NCI-H1694 (cell line): ENCODE results near the gene DENND6A.
"Not testable (repeated sequence)": the region's sequence is repeated elsewhere in the genome, so short reads cannot be mapped to it uniquely, and the experiment has no call there.

ENCODE experiments used
- DNase-seq: peaks from one replicate; lab custom pipeline; 2025; lab: John Stamatoyannopoulos, UW

The DENND6A gene

DNA sequence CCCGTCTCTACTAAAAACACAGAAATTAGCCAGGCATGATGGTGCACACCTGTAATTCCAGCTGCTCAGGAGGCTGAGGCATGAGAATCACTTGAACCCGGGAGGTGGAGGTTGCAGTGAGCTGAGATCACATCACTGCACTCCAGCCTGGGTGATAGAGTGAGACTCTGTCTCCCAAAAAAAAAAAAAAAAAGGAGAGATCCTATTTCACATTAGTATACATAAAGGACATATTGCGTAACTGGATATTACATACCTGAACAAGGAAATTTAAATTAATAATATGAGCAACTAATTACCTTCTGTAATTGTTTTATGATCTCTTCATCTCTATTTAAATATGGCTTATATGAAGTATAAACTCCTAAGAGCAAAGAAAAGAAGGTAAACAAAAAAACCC, 58.6 kb downstream of the DENND6A start:
- not testable (repeated sequence) for DNase-seq

DNA sequence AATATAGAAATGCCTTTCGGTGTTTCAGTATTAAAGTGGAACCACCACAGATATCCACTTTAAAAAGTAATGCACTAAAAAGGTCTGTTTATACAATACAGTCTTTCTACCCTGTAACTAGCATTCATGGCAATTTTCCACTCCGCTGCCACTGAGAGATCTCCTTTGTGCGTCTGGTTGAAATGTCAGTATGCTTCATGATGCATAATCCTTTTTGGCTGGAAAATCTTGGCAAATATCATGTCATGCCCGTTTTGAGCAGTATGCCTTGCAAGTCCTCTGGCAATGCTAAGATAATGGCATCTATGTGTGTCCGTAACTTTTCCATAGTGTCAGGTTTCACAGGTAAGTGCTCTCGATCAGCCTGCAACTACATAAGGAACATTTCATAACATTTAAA, 64.9 kb downstream of the DENND6A start:
- peak; percentile 43 for DNase-seq

DNA sequence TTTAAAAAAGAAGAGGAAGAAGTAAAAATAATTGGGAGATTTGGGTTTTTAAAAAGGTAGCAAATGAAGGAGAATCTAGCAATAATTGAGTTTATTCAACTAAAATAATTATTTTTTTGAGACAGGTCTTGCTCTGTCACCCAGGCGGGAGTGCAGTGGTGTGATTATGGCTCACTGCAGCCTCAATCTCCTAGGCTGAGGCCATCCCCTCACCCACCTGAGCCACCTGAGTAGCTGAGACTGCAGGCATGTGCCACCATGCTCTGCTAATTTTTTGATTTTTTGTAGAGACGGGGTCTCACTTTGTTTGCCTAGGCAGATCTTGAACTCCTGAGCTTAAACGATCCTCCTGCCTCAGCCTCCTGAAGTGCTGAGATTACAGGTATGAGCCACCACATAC, 68.1 kb downstream of the DENND6A start:
- DNase-seq, result no peak

DNA sequence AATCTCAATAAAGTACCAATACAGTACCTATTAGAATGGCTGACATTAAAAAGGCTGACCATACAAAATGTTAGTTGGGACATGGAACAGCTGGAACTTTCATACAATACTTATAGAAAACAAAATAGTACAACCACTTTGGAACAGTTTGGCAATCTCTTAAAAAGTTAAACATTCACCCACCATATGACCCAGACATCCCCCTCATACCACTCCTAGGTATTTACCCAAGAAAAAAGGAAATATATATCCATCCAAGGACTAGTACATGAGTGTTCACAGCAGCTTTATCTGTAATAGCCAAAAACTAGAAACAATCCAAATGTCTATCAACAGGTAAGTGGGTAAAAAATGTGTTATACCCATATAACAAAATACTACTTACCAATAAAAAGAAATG, 70.5 kb downstream of the DENND6A start:
- no peak for DNase-seq

DNA sequence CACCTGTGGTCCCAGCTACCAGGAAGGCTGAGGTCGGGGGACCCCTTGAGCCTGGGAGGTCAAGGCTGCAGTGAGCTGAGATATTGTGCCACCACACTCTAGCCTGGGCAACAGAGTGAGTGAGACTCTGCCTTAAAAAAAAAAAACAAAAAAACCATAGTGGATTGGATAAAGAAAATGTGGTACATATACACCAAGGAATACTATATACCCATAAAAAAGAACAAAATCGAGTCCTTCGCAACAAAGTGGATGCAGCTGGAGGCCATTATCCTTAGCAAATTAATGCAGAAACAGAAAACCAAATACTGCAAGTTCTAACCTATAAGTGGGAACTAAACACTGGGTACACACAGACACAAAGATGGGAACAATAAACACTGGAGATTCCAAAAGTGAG, 75.1 kb downstream of the DENND6A start:
- DNase-seq, result no peak

DNA sequence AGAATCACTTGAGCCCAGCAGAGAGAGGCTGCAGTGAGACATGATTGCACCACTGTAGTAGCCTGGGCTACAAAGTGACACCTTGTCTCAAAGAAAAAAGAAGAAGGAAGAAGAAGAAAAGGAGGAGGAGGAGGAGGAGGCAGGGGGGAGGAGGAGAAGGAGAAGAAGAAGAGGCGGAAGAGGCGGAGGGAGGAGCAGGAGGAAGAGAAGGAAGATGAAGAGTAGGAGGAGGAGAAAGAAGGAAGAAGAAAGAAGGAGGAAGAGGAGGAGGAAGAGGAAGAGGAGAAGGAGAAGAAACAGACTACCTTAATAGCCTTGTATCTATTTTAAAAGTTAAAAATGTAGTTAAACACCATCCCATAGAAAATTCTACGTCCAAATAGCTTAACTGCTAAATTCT, 76.6 kb downstream of the DENND6A start:
- DNase-seq, result no peak

DNA sequence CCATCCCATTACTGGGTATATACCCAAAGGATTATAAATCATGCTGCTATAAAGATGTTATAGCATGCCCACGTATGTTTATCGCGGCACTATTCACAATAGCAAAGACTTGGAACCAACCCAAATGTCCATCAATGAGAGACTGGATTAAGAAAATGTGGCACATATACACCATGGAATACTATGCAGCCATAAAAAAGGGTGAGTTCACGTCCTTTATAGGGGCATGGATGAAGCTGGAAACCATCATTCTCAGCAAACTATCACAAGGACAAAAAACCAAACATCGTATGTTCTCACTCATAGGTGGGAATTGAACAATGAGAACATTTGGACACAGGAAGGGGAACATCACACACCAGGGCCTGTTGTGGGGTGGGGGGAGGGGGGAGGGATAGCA, 81.0 kb downstream of the DENND6A start:
- DNase-seq, result not testable (repeated sequence)

DNA sequence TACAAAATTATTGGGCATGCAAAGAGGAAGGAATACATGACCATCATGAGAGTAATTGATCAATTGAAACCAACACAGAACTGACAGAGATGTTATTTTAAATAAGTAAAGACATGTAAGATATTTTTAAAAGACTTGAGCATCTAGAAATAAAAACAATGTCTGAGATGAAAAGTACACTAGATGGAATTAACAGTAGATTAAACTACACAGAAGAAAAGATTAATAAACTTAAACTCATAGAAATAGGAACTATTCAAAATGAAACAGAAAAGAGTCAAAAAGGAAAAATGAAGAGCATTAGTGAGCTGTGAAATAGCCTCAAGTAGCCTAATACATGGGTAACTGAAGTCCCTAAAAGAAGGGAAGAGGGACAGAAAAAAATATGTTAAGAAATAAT, 87.2 kb downstream of the DENND6A start:
- DNase-seq, result no peak

DNA sequence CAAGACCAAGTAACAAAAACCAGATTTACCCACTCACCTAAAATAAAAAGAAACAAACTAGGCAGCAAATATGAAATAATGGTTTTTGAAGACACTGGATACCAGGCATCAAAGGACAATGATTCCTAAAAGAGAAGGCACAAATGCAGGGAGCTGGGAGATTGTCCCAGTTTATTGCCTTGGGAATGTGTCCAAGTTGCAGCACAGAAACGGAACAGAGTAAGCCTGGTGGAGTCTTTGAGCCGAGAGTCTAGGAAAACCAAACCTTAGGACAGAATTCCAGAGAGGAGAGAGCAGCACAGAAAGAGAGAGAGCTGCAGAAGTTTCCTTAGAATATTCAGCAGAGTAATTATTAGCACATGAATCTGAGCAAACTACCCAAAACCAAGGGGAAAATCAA, 87.9 kb downstream of the DENND6A start:
- DNase-seq, result no peak

DNA sequence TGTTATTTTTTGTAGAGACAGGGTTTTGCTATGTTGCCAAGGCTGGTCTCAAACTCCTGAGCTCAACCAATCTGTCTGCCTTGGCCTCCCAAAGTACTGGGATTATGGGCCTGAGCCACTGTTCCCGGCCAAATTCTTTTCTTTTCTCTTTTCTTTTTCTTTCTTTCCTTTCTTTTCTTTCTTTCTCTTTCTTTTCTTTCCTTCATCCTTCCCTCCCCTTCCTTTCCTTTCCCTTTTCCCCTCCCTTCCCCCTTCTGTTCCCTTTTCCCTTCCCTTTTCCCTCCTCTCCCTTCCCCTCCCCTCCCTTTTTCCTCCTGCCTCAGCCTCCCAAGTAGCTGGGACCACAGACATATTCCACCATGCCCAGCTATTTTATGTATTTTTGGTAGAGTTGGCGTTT, 92.7 kb downstream of the DENND6A start:
- DNase-seq, result no peak

DNA sequence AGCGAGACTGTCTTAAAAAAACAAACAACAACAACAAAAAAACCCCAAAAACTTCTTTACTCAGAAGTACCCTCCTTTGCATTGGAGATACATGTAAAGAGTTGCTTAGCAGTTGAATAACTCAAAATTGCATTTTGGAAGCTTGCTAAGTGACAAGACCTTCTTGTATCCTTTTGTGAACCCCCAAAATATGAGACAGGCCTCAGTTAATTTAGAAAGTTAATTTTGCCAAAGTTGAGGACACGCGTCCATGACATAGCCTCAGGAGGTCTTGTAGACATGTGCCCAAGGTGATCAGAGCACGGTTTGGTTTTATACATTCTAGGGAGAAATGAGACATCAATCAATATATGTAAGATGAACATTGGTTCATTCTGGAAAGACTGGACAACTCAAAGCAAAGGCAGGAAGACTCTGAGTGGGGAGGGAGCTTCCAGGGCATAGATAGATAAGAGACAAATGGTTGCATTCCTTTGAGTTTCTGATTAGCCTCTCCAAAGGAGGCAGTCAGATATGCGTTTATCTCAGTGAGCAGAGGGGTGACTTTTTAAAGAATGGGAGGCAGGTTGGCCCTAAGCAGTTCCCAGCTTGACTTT, 94.0 kb downstream of the DENND6A start:
- DNase-seq, result no peak

DNA sequence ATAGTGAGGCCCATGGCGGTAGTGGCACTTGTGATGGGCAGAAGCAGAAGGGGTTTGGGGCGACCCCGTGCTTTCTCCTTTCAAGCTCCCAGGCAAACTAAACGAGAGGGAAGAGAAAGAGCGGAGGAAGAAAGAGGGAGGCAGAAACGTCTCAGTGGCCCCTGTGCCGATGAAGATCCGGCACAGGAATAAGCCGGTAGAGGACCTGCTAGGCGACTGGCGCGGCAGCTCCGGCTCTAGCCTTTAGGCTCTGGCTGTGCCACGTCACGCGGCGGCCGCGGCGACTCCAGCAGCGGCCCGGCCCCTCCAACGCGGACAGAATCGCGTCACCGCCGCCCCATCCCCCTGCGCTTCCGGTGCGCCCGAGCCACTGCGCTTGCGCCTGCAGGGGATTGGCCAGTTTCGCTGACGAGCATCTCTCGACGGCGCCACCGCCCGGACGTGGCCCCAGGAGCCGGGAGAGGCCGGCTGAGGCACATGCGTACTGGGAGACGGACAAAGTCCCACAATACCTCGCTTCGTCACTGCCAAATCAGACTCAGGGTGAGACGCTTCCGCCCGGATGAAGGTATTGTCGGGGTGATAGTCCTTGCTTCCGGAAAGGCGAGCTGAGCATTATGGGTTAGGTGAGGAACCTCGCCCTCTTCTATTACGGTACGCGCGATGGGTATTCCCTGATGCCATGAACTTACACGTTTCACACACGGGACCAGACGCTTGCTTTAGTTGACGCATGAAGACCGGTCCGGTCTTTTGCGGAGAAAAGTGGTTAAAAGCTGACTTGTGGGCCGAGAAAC, 95.6 kb downstream of the DENND6A start, which contains the start of gene ARF4:
ARF4 (minus strand) TSS at position 218 of the 797 bp plus-strand sequence; CDS start at position 14, 204 bp downstream.
- peak; percentile 82 for DNase-seq

DNA sequence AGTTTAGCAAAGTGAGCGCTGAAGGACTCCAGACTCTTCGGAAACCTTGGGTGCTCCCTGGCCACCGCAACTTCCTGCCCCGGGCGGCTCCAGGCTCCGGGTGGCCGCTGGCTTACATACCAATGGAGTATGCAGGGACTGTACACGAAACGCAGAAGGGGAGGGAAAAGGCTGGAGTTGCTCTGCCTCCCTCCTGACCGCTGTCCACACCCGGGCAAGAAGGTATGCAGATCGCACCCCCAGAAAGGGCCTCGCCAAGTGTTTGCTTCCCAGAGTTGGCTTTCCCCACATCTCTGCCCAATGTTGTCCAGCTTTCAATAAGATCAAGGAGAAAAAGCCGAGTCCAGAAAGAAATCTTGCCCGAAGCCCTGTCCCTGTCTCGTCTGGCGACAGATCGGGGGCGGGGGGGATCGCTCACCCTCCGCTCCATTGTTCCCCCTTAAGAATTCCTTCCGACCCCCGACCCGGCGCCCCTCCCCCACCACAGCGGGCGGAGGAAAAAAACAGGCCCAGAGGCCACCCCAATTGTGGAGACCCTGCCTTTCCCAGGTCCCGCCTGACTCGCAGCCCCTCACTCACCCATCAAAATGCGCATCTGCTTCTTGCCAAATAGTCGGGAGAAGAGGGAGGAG, 96.3 kb downstream of the DENND6A start:
- no peak for DNase-seq

DNA sequence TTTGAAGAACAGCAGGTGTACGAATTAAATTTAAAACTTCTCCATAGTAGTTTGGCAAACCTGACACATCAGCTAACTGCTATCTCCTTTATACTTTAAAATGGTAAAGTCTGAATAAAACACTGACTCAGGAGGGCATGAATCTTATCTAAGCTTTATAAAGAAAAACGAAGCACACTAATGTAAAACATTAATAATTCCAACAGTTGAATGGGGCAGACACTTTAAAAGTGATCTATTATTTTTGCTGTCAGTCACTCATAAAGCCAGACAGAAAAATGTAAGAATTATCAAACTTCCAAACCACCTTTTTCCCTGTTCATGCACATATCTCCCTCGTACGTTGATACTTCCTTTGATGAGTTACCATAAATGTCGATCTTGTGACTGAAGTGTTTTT, 98.3 kb downstream of the DENND6A start:
- no peak for DNase-seq

DNA sequence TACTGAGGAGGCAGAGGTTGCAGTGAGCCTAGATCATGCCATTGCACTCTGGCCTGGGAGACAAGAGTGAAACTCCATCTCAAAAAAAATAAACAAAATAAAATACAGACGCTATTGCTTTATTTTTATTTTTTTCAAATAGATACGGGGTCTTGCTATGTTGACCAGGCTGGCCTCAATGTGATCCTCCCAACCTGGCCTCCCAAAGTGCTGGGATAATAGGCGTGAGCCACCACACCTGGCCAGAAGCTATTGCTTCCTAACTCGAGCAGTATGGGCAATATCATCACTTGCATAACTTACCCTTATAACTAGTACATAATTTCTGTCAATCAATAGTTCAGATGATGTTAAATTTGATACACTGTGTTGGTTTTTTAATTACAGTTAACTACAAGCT, 98.7 kb downstream of the DENND6A start:
- no peak for DNase-seq

DNA sequence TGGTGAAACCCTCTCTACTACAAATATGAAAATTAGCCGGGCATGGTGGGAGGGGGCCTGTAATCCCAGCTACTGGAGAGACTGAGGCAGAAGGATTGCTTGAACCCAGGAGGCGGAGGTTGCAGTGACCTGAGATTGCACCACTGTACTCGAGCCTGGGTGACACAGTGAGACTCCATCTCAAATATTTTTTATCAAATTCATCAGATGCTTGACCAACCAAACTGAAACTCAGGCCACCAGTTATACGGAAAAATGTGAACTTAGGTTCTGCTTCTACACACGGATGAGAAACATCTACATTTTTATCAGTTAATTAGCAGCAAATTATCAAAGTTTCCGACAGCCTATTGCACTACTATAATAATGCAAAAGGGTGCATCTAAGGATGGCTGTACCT, 100.6 kb downstream of the DENND6A start:
- no peak for DNase-seq

DNA sequence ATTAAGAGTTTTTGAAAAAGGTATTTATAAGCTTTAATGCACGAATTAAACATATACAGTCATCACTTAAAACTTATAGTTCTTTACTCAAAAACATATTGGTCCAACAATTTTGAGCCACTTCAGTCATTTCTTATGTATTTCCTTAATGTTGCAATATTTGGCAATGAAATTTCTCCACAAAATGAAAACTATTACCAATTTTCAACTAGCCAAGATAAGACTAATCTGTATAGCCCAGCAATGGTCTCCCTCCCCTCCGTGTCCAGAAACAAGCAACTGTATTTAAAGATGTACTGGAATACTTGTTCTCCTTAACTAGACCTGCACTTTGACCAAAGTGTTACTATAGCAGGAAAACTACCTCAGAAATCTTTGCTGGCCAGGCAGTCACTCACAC, 105.0 kb downstream of the DENND6A start:
- DNase-seq, result no peak

DNA sequence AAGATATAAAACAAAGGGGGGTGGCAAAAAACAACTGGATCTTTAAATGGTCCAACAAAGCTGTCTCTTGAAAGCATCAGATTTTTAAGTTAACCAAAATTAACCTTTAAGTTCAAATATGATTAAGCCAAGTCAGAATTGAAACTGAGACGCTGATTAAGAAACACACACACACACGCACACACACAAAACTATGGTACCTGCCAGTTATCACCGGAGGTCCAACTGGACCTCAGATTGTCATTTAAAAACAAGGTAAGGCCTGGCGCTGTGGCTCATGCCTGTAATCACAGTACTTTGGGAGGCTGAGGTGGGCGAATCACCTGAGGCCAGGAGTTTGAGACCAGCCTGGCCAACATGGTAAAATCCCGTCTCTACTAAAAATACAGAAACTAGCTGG, 106.1 kb downstream of the DENND6A start:
- DNase-seq, result no peak

DNA sequence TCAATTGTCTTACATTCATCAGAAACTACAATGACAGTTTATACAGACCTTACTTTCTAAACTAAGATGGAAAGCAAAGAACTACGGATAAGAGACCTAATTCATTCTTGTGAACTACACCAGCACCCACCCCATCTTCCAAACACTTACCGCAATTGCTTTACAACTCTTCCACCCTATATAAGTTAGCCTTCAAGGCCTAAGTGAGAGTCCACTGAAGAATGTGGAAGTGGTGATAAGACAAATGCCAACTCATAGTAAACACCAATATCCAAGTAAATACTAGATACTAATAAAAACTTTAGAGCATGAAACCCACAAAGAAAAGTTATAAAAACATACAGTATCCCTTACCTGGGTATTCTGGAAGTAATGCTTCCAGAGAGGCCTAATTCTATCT, 109.3 kb downstream of the DENND6A start:
- DNase-seq, result no peak

DNA sequence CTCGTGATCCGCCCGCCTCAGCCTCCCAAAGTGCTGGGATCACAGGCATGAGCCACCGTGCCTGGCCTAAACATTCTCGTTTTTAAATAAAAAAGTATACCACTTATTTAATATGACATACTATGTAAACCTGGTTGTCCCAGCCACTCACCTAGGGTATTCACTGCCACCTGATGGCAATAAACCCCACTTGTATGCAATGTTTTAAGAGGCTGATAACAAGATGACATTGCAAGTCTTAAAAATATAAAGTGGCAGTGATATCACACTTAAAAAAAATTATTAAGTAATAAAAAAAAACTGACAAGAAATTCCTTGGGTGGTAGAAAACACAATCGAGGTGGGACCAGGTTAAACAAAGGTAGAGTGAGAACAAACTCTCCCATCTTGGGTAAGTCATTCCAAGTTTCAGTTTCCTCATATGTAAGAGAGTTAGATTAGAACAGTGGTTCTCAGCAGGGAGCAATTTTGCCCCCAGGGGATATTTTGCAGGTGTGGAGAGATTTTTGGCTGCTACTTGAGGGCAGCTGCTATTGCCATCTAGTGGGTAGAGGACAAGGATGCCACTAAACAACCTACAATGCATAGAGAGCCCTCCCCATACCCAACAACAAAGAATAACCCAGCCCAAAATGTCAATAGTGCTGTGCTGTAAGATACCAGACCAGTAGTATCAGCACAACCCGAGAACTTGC, 110.3 kb downstream of the DENND6A start:
- DNase-seq, result no peak

DNA sequence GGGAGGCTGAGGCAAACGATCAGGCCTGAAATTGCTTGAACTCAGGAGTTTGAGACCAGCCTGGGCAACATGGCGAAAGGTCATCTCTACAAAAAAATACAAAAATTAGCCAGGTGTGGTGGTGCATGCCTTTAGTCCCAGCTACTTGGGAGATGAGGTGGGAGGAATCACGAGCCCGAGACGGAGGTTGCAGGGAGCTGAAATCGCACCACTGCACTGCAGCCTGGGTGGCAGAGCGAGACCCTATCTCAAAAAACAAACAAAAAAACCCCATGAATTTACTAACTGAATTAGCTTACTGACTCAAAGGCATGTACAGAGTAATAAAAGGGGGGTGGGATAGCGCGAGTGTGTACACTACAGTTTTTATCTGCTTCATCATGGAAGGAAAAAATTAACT, 115.1 kb downstream of the DENND6A start:
- no peak for DNase-seq

DNA sequence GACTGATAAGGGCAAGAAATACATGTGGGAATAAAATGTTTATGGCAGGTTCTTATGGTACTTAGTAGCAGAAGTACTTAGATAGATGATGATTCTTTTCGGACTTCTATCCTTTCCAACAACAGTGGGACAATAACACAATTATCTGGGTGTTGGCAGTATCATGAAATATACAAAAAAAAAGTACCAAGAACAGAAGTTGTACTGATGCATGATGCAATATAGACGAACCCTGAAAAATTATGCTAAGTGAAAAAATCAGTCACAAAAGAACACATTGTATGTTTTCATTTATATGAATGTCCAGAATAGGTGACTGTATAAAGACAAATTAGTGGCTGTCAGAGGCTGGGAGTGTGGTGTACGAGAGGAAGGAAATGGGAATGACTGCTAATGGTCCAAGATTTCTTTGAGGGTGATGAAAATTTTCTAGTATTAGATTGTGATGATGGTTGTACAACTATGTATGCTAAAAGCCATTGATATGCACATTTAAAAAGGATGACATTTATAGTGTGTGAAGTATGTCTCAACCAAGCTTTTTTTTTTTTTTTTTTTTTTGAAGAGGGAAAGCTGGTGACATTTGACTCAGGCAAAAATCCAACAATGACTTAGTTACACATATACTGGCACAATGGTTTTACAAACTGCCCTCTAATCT, 116.8 kb downstream of the DENND6A start:
- DNase-seq, result no peak
